Measurements from ENCODE around the gene UTF1.

Gene UTF1

DNA sequence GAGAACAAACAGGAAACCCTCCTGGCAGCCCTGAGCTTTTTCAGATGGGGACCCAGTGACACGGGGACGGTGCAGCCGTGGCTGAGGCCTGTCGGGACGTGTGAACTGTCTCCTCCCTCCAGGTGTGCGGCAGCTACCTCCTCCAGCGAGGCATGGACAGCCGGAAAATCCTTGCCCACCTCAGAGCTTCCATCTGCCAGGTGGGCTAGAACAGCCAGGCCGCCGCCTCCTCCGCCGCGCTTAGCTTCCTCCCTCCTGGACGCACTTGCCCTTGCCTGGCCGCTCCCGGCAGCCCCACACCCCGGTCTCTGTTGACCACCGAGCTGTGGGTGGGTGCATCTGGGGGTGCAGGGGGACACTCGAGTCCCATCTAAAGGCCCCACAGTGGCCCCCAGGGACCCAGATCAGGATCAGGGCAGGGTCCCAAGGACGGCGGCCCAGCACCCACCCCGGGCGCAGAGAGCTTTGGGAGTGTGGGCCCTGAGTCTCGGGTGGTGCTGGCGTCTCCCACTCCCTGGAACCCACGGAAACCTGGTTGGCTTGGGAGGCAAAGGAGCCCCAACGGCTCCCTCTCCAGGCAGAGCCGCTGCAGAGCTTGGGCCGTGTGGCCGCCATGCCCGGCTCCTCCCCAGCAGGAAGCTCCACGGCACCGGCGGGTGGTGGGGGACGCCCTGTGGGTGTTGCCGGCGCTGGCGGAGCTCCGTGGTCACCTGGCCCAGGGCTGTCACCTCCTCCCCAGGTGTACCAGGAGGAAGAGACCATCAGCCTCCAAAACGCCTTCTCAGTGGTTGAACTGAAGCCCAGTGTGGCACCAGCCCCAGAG is 32.9 kb upstream of the UTF1 start:
- no peak for DNase-seq (ENCODE audit: low read depth)

DNA sequence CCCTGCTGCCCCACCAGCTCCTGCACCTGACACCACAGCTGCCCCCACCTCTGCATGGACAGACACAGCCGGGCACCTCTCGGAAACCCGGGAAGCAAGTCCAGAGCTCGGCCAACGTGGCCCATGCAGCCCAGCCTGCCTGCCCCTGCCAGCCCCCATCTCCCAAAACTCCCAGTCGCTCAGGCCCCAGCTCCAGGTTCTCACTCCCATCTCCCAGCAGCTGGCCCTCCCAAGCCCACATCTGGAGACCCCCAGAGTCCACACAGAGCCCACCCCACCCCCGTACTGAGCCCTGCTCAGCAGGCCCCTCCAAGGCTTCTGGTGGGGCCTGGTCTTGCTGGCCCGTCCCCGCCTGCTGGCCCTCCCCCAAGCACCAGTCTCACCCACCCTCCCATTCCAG is 32.2 kb upstream of the UTF1 start:
- TF ChIP-seq, protein P1, sequence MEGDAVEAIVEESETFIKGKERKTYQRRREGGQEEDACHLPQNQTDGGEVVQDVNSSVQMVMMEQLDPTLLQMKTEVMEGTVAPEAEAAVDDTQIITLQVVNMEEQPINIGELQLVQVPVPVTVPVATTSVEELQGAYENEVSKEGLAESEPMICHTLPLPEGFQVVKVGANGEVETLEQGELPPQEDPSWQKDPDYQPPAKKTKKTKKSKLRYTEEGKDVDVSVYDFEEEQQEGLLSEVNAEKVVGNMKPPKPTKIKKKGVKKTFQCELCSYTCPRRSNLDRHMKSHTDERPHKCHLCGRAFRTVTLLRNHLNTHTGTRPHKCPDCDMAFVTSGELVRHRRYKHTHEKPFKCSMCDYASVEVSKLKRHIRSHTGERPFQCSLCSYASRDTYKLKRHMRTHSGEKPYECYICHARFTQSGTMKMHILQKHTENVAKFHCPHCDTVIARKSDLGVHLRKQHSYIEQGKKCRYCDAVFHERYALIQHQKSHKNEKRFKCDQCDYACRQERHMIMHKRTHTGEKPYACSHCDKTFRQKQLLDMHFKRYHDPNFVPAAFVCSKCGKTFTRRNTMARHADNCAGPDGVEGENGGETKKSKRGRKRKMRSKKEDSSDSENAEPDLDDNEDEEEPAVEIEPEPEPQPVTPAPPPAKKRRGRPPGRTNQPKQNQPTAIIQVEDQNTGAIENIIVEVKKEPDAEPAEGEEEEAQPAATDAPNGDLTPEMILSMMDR (conservative IDR thresholded peaks at IDR 0.05; ENCODE audit: control insufficient read depth, insufficient read depth, low read depth, low read length), result no peak
- no peak overlapping the region for H3K4me3 ChIP-seq (ENCODE audit: control insufficient read depth, low read depth, low read length)
- DNase-seq (ENCODE audit: low read depth), result no peak

More for the DNA sequence above, 32.9 kb upstream of the UTF1 start:
- no peak overlapping the region for H3K4me3 ChIP-seq (ENCODE audit: control insufficient read depth, low read depth, low read length)
- TF ChIP-seq, protein P1 (conservative IDR thresholded peaks at IDR 0.05; ENCODE audit: control insufficient read depth, insufficient read depth, low read depth, low read length), result no peak

DNA sequence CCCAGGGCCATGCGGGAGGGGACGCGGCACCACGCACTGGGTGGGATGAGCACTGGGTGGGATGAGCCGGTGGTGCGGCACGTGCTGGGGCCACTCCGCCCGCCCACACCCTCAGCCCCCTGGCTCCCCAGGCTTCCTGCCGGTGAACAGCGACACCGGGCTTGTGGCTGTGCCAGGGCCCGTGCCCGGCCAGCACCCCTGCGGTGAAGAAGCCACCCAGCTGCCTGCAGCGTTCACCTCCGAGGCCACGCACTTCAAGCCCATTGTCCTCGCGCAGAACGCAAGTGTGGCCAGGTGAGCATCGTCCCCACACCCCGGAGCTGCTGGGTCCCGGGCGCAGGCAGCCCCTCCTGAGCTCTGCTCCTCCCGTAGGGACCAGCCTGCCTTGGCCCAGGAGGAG is 31.8 kb upstream of the UTF1 start:
- no peak overlapping the region for H3K4me3 ChIP-seq (ENCODE audit: control insufficient read depth, low read depth, low read length)
- DNase-seq (ENCODE audit: low read depth), result no peak
- TF ChIP-seq, protein P1 (conservative IDR thresholded peaks at IDR 0.05; ENCODE audit: control insufficient read depth, insufficient read depth, low read depth, low read length), result no peak

DNA sequence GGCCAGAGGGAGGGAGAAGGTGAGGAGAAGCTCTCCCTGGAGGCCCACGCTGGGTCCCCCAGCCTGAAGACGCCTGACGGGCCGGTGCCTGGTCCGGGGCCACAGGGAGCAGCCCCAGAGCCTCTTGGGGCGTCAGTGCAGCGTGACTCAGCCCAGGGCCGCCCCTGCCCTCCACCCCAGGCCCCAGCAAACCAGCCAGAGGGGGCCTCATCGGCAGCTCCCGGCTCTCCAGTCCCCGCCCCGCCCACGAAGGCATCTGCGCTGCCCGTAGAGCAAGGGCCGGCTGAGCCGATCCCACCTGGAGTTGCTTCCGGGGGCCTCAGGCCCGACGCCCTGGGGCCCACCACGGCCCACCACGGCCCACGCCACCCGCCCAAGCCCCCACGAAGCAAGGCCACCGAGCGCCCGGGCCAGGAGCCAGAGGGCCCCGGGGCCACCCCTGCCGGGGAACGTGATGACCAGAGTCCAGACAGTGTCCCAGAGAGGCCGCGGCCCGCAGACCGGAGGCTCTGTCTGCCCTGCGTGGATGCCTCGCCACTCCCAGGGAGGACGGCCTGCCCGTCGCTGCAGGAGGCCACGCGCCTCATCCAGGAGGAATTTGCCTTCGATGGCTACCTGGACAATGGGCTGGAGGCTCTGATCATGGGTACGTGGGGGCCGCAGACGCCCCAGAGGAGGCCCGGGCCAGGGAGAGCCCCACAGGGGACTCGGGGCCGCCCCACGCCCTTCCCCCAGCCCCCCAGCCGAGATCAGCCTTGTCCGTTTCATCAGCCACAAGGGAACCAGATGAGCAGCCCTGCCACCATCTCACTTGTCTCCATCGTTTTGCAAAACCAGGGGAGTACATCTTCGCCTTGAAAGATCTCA is 31.2 kb upstream of the UTF1 start:
- DNase-seq (ENCODE audit: low read depth), result no peak
- no peak overlapping the region for H3K4me3 ChIP-seq (ENCODE audit: control insufficient read depth, low read depth, low read length)
- TF ChIP-seq, protein P1 (conservative IDR thresholded peaks at IDR 0.05; ENCODE audit: control insufficient read depth, insufficient read depth, low read depth, low read length), result no peak

DNA sequence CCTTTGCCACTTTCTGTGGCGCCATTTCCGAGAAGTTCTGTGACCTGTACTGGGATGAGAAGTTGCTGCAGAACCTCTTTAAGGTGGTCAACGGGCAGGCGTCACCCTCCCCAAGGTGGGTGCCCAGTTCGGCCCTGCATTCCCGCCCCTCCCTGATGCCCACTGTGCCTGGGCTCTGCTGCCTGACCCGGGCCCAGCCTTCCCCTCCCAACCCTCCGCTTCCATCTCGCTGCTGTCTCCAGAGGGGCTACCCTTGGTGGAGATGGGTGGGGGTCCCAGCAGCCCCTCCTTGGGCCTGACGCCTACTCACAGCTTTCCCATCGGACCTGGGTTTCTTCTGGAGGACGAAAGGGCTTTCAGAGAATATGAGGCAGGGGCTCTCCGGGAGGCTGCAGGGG is 30.5 kb upstream of the UTF1 start:
- TF ChIP-seq, protein P1 (conservative IDR thresholded peaks at IDR 0.05; ENCODE audit: control insufficient read depth, insufficient read depth, low read depth, low read length), result no peak
- DNase-seq (ENCODE audit: low read depth), result no peak
- H3K4me3 ChIP-seq (ENCODE audit: control insufficient read depth, low read depth, low read length), result no peak overlapping the region

DNA sequence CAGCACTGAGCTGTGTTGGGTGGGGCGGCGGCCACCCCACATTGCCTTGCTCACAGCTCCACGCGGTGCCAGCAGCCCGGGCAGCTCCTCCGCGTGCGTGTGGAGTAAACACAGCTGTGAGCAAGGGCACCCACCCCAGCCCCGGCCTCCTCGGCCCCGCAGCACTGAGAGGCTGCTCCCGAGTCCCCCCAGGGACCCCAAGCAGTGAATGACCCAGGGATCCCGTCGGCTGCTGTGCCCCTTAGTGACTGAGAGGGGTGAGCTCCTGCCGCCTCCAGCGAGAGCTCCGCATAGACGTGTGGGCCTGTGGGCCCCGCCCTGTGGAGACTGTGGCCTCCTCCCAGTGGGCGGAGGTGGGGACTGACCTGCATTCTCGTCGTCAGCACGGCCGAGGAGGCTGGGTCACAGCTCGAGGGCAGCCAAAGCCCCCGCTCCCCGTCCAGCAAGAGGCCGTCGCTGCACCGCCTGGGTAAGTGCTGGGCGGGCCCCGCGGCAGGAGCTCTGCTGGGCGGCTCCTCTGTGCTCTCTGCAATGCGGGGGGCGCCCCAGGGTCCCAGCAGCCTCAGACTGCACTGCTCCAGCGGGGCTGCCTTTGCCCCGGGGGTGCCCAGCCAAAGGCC is 29.9 kb upstream of the UTF1 start:
- H3K4me3 ChIP-seq (ENCODE audit: control insufficient read depth, low read depth, low read length), result no peak overlapping the region
- no peak for DNase-seq (ENCODE audit: low read depth)
- TF ChIP-seq, protein P1 (conservative IDR thresholded peaks at IDR 0.05; ENCODE audit: control insufficient read depth, insufficient read depth, low read depth, low read length), result no peak

Measured in fibroblast of mammary gland (primary cell).